Umbilical cord (tissue), 2 donors: ENCODE measurements around the gene REG3A. TPM values are rescaled to one million over a fixed set of nuclear protein-coding genes. Genes with fewer than 3 reads are reported as not detected.

ENCODE experiments used
- DNase-seq: peaks from one replicate; pipeline ENCODE4 v3.0.0-alpha.2; 2015; ENCODE audit warnings: low spot score
- total RNA-seq: library from RNA; depleted of rRNA; stranded (reverse); fragments of >200 nt; gene quantifications from one replicate; pipeline ENCODE4 v1.2.3, GENCODE V29; 2014; ENCODE audit warnings: low replicate concordance; ENCODE audit not compliant: insufficient read depth

REG3A gene
- total RNA-seq: 3.6 TPM

GRCh38 chr2:79159653-79160052 is at the start of gene REG3A:
Gene REG3A, minus strand, starts transcription at chr2:79159753. Its CDS starts 348 bp downstream, at chr2:79159405.
- no peak for DNase-seq

- DNase-seq: no peak
These were observed 41.2 kb upstream of the REG3A start for GRCh38 chr2:79200762-79201161.

- no peak for DNase-seq
These were observed 32.3 kb upstream of the REG3A start for GRCh38 chr2:79191816-79192215.

- DNase-seq: peak; percentile 22
These were observed 31.5 kb upstream of the REG3A start for GRCh38 chr2:79191081-79191480.

- DNase-seq: no peak
These were observed 29.9 kb upstream of the REG3A start for GRCh38 chr2:79189465-79189864.

GRCh38 chr2:79181617-79182016 is 22.1 kb upstream of the REG3A start:
- no peak for DNase-seq

GRCh38 chr2:79180092-79180491 is 20.5 kb upstream of the REG3A start:
- DNase-seq: no peak

- no peak for DNase-seq
These were observed 19.5 kb upstream of the REG3A start for GRCh38 chr2:79179036-79179435.

GRCh38 chr2:79178076-79178674 is 18.6 kb upstream of the REG3A start:
- DNase-seq: no peak

GRCh38 chr2:79171348-79171958 is 11.9 kb upstream of the REG3A start:
- no peak for DNase-seq

- no peak for DNase-seq
These were observed 3.2 kb upstream of the REG3A start for GRCh38 chr2:79162801-79163200.

- DNase-seq: no peak
These were observed 2.6 kb upstream of the REG3A start for GRCh38 chr2:79162132-79162531.

GRCh38 chr2:79159030-79159429 is 523 bp downstream of the REG3A start:
- DNase-seq: no peak

GRCh38 chr2:79155826-79156476 is 3.6 kb downstream of the REG3A start:
- no peak for DNase-seq

- no peak for DNase-seq
These were observed 20.1 kb downstream of the REG3A start for GRCh38 chr2:79139423-79139822.

GRCh38 chr2:79138385-79138784 is 21.2 kb downstream of the REG3A start:
- DNase-seq: no peak

- no peak for DNase-seq
These were observed 27.9 kb downstream of the REG3A start for GRCh38 chr2:79131687-79132086.

GRCh38 chr2:79129804-79130203 is 29.7 kb downstream of the REG3A start:
- DNase-seq: no peak

- no peak for DNase-seq
These were observed 30.3 kb downstream of the REG3A start for GRCh38 chr2:79129260-79129659.

GRCh38 chr2:79128406-79128805 is 31.1 kb downstream of the REG3A start:
- DNase-seq: no peak

- DNase-seq: no peak
These were observed 33.9 kb downstream of the REG3A start for GRCh38 chr2:79125721-79125985.

GRCh38 chr2:79124907-79125720 is 34.4 kb downstream of the REG3A start:
- DNase-seq: no peak

GRCh38 chr2:79122676-79123075 is 36.9 kb downstream of the REG3A start:
- no peak for DNase-seq
